Keratinocyte (primary cell): ENCODE results near the gene MDM4. TPM values are rescaled to one million over a fixed set of nuclear protein-coding genes. Genes with fewer than 3 reads are reported as not detected.
A peak's percentile ranks its signal among the peaks of the same experiment; 100 is the strongest.

Experiments
- DNase-seq: peaks from one replicate; pipeline ENCODE4 v3.0.0-alpha.2; 2011; ENCODE audit warnings: low read depth, missing footprints, low spot score
- FAIRE-seq: peaks from 2 replicates; lab custom pipeline; 2011; peaks lifted over from hg19 to GRCh38; lab: Jason Lieb, UNC
- H2AFZ ChIP-seq: 2 replicates; pipeline ENCODE4 v1.6.0; 2012; ENCODE audit warnings: low read length, control low read depth, inconsistent platforms; ENCODE audit not compliant: control insufficient read depth
- H3K27ac ChIP-seq: 2 replicates; pipeline ENCODE4 v1.5.1; 2011; ENCODE audit warnings: low read length; ENCODE audit not compliant: control insufficient read depth, insufficient read depth
- H3K27me3 ChIP-seq: 3 replicates; pipeline ENCODE4 v1.6.0; 2011; ENCODE audit warnings: low read length; ENCODE audit not compliant: control insufficient read depth, insufficient read depth; ENCODE audit errors: extremely low read depth
- H3K36me3 ChIP-seq, 2 experiments: 2 replicates in 1 of 2; 3 replicates in 1 of 2; pipeline ENCODE4 v1.5.1; 2011; ENCODE audit warnings: low read length in 2 of 2, mild to moderate bottlenecking in 1 of 2; ENCODE audit not compliant: control insufficient read depth in 2 of 2, insufficient read depth in 2 of 2; ENCODE audit errors: extremely low read depth in 1 of 2
- H3K4me1 ChIP-seq: 3 replicates; pipeline ENCODE4 v1.5.1; 2011; ENCODE audit warnings: low read length; ENCODE audit not compliant: control insufficient read depth, insufficient read depth; ENCODE audit errors: extremely low read depth
- H3K4me2 ChIP-seq: 3 replicates; pipeline ENCODE4 v1.6.0; 2011; ENCODE audit warnings: low read depth, low read length; ENCODE audit not compliant: control insufficient read depth, insufficient read depth; ENCODE audit errors: extremely low read depth
- H3K4me3 ChIP-seq, 3 experiments: fragments of 200-600 bp in 1 of 3; sonication (generic) in 1 of 3; 2 replicates in 2 of 3; 3 replicates in 1 of 3; pipeline ENCODE4 v1.5.1; 2011 to 2016; ENCODE audit warnings: low read length in 3 of 3, mild to moderate bottlenecking in 3 of 3, control low read depth in 2 of 3, inconsistent platforms in 1 of 3, low read depth in 1 of 3, mixed read lengths in 1 of 3, mixed run types in 1 of 3, moderate library complexity in 1 of 3; ENCODE audit not compliant: control insufficient read depth in 2 of 3, insufficient read depth in 2 of 3; ENCODE audit errors: extremely low read depth in 1 of 3
- H3K79me2 ChIP-seq: 2 replicates; pipeline ENCODE4 v1.6.0; 2012; ENCODE audit warnings: low read length; ENCODE audit not compliant: control insufficient read depth, insufficient read depth
- H3K9ac ChIP-seq: 3 replicates; pipeline ENCODE4 v1.6.0; 2011; ENCODE audit warnings: low read length; ENCODE audit not compliant: control insufficient read depth, insufficient read depth; ENCODE audit errors: extremely low read depth
- H3K9me1 ChIP-seq: 3 replicates; pipeline ENCODE4 v1.6.0; 2011; ENCODE audit warnings: low read length; ENCODE audit not compliant: control insufficient read depth, insufficient read depth; ENCODE audit errors: extremely low read depth
- H3K9me3 ChIP-seq: 2 replicates; pipeline ENCODE4 v1.5.1; 2012; ENCODE audit warnings: low read depth, low read length; ENCODE audit not compliant: control insufficient read depth
- H4K20me1 ChIP-seq: 3 replicates; pipeline ENCODE4 v1.6.0; 2011; ENCODE audit warnings: low read length; ENCODE audit not compliant: control insufficient read depth, insufficient read depth; ENCODE audit errors: extremely low read depth
- EZH2 ChIP-seq: IDR thresholded peaks from one replicate; pipeline ENCODE4 v1.6.1; 2012; ENCODE audit warnings: inconsistent platforms, mild to moderate bottlenecking, low read length, moderate library complexity
- dilution Hi-C: fragments of 300-500 bp; cut with MboI; formaldehyde crosslinking; loops from one replicate; pipeline ENCODE4 v1.7.0; 2020; ENCODE audit warnings: low sequenced_read_pairs; ENCODE audit not compliant: extremely low pct_ligation_motif_present
- polyA plus RNA-seq, 5 experiments: library from polyadenylated mRNA; depleted of rRNA in 3 of 5; stranded (reverse) in 3 of 5; stranded (forward) in 1 of 5; unstranded in 1 of 5; fragments of >200 nt; gene quantifications; 1 replicate in 1 of 5; 2 replicates in 3 of 5; 3 replicates in 1 of 5; pipeline versions ENCODE4 v1.2.1 to v1.2.3, GENCODE V29; 2011 to 2012; ENCODE audit warnings: missing spikeins in 2 of 5, low read depth in 1 of 5, low replicate concordance in 1 of 5
- TF ChIP-seq, protein P1 (sequence below), 3 experiments: IDR thresholded peaks in 1 of 3; conservative IDR thresholded peaks in 1 of 3; optimal IDR thresholded peaks in 1 of 3; 2 replicates in 2 of 3; 3 replicates in 1 of 3; pipeline versions ENCODE3 to v1.5.1; 2011; ENCODE audit warnings: low read length in 3 of 3, mild to moderate bottlenecking in 3 of 3, moderate library complexity in 2 of 3, control low read depth in 1 of 3, inconsistent platforms in 1 of 3; ENCODE audit not compliant: insufficient read depth in 2 of 3; ENCODE audit errors: extremely low read depth in 1 of 3

The MDM4 gene
- polyA plus RNA-seq, 1 donor (not counting 4 experiments of a cell fraction or from before 2014, with no cell fraction given): 17.8 TPM

GRCh38 chr1:204571631-204572030 lies 55.4 kb downstream of the MDM4 start:
- Histone ChIP-seq H3K4me1 (peaks cover 14% of the 10 kb centered on the region), H4K20me1 (no peaks in the 10 kb centered on the region), H3K4me2 (peak overlapping the region; percentile 29), H2AFZ (no peak overlapping the region), H3K9me1 (no peaks in the 10 kb centered on the region), H3K27ac (peak overlapping the region; percentile 61), H3K4me3 (no peak overlapping the region), H3K27me3 (no peaks in the 10 kb centered on the region), H3K9ac (no peak overlapping the region), H3K9me3 (peaks cover 2% of the 10 kb centered on the region), H3K36me3 (peaks cover 0 to 2% of the 10 kb centered on the region in 2 experiments), H3K79me2 (no peaks in the 10 kb centered on the region)
- TF ChIP-seq, protein P1, sequence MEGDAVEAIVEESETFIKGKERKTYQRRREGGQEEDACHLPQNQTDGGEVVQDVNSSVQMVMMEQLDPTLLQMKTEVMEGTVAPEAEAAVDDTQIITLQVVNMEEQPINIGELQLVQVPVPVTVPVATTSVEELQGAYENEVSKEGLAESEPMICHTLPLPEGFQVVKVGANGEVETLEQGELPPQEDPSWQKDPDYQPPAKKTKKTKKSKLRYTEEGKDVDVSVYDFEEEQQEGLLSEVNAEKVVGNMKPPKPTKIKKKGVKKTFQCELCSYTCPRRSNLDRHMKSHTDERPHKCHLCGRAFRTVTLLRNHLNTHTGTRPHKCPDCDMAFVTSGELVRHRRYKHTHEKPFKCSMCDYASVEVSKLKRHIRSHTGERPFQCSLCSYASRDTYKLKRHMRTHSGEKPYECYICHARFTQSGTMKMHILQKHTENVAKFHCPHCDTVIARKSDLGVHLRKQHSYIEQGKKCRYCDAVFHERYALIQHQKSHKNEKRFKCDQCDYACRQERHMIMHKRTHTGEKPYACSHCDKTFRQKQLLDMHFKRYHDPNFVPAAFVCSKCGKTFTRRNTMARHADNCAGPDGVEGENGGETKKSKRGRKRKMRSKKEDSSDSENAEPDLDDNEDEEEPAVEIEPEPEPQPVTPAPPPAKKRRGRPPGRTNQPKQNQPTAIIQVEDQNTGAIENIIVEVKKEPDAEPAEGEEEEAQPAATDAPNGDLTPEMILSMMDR (optimal IDR thresholded peaks at IDR 0.05 in 1 of 3, IDR thresholded peaks at IDR 0.05 in 1 of 3, conservative IDR thresholded peaks at IDR 0.05 in 1 of 3; ENCODE audit: extremely low read depth in 1 of 3, insufficient read depth in 2 of 3, low read length in 3 of 3): no peak
- TF ChIP-seq EZH2: no peak
- DNase-seq: no peak
- no peak for FAIRE-seq
- dilution Hi-C loops: no loop called here

- H3K4me3 ChIP-seq: no peak overlapping the region
- no peaks in the 10 kb centered on the region for H3K27me3 ChIP-seq
- TF ChIP-seq, protein P1 (optimal IDR thresholded peaks at IDR 0.05 in 1 of 3, IDR thresholded peaks at IDR 0.05 in 1 of 3, conservative IDR thresholded peaks at IDR 0.05 in 1 of 3; ENCODE audit: extremely low read depth in 1 of 3, insufficient read depth in 2 of 3, low read length in 3 of 3): no peak
- no peak for TF ChIP-seq EZH2
- H4K20me1 ChIP-seq: no peaks in the 10 kb centered on the region
- peaks cover 0 to 2% of the 10 kb centered on the region in 2 experiments for H3K36me3 ChIP-seq
- no peak for DNase-seq
- FAIRE-seq: no peak
- peaks cover 2% of the 10 kb centered on the region for H3K9me3 ChIP-seq
- no peak overlapping the region for H2AFZ ChIP-seq
- H3K9me1 ChIP-seq: no peaks in the 10 kb centered on the region
- dilution Hi-C loops: no loop called here
- H3K9ac ChIP-seq: no peak overlapping the region
- no peak overlapping the region for H3K4me2 ChIP-seq
- peaks cover 14% of the 10 kb centered on the region for H3K4me1 ChIP-seq
- H3K27ac ChIP-seq: no peak overlapping the region
- no peaks in the 10 kb centered on the region for H3K79me2 ChIP-seq
Measured at GRCh38 chr1:204572923-204573922, 57.0 kb downstream of the MDM4 start.
